Measurements from ENCODE around the gene ESR1. TPM values are rescaled to one million over a fixed set of nuclear protein-coding genes. Genes with fewer than 3 reads are reported as not detected.
A peak's percentile ranks its signal among the peaks of the same experiment; 100 is the strongest.

Gene ESR1
- total RNA-seq, 1 donor from 2014 or later: 17.5 TPM

DNA sequence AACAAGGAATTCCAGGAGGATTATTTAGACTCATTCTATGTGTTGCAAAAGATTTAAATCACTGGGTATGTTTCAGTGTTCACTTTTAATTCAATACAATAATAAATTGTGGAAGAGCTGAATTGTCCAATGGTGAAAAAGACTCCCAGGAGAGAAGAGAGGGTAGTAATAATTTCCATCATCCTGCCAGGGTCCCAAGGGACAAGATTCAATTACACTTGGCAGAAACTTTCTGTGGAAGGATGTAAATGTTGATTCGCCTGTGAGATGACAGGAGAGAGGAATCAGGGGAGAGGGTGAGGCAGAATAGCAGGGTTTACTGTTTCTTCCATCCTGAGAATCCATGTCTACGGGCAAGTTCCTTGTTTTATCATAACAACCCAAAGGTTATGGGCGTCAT is 342.7 kb downstream of the ESR1 start:
- no peak overlapping the region for H3K4me3 Mint-ChIP-seq
- TF ChIP-seq, protein P1, sequence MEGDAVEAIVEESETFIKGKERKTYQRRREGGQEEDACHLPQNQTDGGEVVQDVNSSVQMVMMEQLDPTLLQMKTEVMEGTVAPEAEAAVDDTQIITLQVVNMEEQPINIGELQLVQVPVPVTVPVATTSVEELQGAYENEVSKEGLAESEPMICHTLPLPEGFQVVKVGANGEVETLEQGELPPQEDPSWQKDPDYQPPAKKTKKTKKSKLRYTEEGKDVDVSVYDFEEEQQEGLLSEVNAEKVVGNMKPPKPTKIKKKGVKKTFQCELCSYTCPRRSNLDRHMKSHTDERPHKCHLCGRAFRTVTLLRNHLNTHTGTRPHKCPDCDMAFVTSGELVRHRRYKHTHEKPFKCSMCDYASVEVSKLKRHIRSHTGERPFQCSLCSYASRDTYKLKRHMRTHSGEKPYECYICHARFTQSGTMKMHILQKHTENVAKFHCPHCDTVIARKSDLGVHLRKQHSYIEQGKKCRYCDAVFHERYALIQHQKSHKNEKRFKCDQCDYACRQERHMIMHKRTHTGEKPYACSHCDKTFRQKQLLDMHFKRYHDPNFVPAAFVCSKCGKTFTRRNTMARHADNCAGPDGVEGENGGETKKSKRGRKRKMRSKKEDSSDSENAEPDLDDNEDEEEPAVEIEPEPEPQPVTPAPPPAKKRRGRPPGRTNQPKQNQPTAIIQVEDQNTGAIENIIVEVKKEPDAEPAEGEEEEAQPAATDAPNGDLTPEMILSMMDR (IDR thresholded peaks at IDR 0.05): no peak
- H3K9me3 Mint-ChIP-seq: no peaks in the 10 kb centered on the region
- ChIA-PET POLR2A (no interaction called here), CTCF (interaction anchor here (0.7 kb wide), 1 partner anchor 459 kb away, joined by 3 read pairs; no protein-coding TSS in a partner anchor)
- H3K27ac Mint-ChIP-seq: no peak overlapping the region
- H3K36me3 Mint-ChIP-seq (ENCODE audit: low read depth): peaks cover 83% of the 10 kb centered on the region
- no peaks in the 10 kb centered on the region for H3K27me3 Mint-ChIP-seq
- no peak for ATAC-seq (ENCODE audit: low read depth)
- no peaks in the 10 kb centered on the region for H3K4me1 Mint-ChIP-seq
- intact Hi-C loops (cut with micrococcal nuclease): no loop called here
- no peak for DNase-seq

DNA sequence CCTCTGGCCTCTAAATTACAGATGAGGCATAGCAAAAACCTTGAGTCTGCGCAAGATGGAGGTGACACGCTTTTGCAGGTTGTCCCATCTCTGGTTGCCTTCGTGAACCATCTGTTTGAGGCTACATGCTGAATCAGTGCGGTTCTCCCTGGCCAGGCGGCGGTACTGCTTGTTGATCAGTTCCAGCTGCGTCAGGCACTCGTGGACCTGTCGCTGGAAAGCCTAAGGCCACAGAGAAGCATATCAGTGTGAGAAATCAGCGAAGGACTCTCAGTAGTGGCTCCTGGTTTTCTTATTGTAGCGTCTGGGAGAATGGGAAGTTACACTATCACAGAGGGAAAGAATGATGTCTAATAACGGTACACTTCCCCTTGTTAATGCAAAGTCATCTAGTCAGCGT is 344.4 kb downstream of the ESR1 start:
- H3K9me3 Mint-ChIP-seq: no peaks in the 10 kb centered on the region
- peak overlapping the region; percentile 19 for H3K27ac Mint-ChIP-seq
- H3K36me3 Mint-ChIP-seq (ENCODE audit: low read depth): peaks cover 87% of the 10 kb centered on the region
- intact Hi-C loops (cut with micrococcal nuclease): no loop called here
- H3K4me1 Mint-ChIP-seq: no peaks in the 10 kb centered on the region
- no peak overlapping the region for H3K4me3 Mint-ChIP-seq
- no peak for ATAC-seq (ENCODE audit: low read depth)
- TF ChIP-seq, protein P1 (IDR thresholded peaks at IDR 0.05): no peak
- DNase-seq: no peak
- no peaks in the 10 kb centered on the region for H3K27me3 Mint-ChIP-seq
- POLR2A ChIA-PET: no interaction called here
- CTCF ChIA-PET: interaction anchor here (1.1 kb wide), 1 partner anchor 116 kb away, joined by 3 read pairs; no protein-coding TSS in a partner anchor

DNA sequence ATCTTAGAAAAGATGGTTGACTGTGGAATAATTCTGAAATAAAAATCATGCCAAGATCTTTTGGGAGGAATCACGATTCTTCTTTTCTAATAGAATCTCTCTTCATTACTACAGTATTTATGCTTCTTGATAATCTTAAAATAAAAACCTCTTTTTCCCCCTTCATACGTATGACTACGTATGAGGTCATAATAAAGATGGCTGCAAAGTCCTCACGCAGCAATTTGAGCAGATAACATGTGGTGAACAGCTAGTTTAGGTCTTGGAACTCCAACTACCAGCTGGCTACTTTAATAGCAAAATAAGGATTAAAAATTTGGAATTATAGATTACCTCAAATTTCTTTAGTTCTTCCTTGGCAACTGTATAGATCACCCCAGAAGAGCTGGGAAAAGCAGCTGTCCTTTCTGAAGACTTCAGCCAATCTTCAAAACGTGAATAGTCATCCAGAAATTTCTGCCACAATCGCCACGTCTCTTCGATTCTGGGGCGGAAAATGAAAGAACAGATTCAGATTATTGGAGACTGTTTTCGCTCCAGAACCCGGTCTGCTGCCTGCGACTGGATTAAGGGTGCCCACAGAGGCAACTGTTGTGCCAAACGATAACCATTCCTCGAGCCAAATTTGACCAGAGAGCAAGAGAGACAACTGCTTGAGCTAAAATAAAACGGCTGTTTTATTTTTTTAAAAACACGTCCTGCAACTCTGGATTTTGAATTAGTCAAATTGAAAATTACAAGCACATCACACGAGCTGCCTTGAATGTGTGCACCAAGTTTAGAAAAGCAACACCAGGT is 347.3 kb downstream of the ESR1 start:
- H3K27ac Mint-ChIP-seq: no peak overlapping the region

DNA sequence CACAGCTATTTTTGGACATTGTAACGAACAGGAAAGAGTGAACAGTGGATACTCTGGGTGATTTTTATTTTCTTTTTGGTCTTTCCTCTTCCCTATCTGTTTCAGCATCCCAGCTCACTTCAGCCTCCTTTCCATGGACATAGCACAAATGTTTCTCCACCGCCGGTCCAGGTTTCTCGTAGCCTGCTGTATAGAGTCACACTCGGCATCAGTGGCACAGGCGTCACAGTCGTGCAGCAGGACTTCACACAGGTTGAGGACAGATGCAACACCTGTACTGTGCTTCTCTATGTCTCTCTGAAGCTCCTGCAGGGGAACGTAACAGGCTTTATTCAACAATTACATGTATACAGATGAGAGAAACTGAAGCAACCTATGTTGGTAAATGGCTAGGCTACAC is 348.3 kb downstream of the ESR1 start:
- CTCF ChIA-PET: interaction anchor here (1.3 kb wide), 1 partner anchor 13 kb away, joined by 3 read pairs; no protein-coding TSS in a partner anchor
- H3K4me1 Mint-ChIP-seq: peaks cover 13% of the 10 kb centered on the region
- TF ChIP-seq, protein P1 (IDR thresholded peaks at IDR 0.05): no peak
- DNase-seq: no peak
- POLR2A ChIA-PET: no interaction called here
- no peak overlapping the region for H3K4me3 Mint-ChIP-seq
- no peak for ATAC-seq (ENCODE audit: low read depth)
- peaks cover 69% of the 10 kb centered on the region for H3K36me3 Mint-ChIP-seq (ENCODE audit: low read depth)
- no peaks in the 10 kb centered on the region for H3K27me3 Mint-ChIP-seq
- H3K9me3 Mint-ChIP-seq: no peaks in the 10 kb centered on the region
- no peak overlapping the region for H3K27ac Mint-ChIP-seq
- intact Hi-C loops (cut with micrococcal nuclease): no loop called here

More for the DNA sequence above, 347.3 kb downstream of the ESR1 start:
- ChIA-PET POLR2A (no interaction called here), CTCF (no interaction called here)
- no peak for DNase-seq
- peaks cover 76% of the 10 kb centered on the region for H3K36me3 Mint-ChIP-seq (ENCODE audit: low read depth)
- H3K4me3 Mint-ChIP-seq: no peak overlapping the region
- no peaks in the 10 kb centered on the region for H3K9me3 Mint-ChIP-seq
- H3K4me1 Mint-ChIP-seq: peaks cover 3% of the 10 kb centered on the region
- intact Hi-C loops (cut with micrococcal nuclease): no loop called here
- no peaks in the 10 kb centered on the region for H3K27me3 Mint-ChIP-seq
- no peak for ATAC-seq (ENCODE audit: low read depth)
- TF ChIP-seq, protein P1 (IDR thresholded peaks at IDR 0.05): no peak

DNA sequence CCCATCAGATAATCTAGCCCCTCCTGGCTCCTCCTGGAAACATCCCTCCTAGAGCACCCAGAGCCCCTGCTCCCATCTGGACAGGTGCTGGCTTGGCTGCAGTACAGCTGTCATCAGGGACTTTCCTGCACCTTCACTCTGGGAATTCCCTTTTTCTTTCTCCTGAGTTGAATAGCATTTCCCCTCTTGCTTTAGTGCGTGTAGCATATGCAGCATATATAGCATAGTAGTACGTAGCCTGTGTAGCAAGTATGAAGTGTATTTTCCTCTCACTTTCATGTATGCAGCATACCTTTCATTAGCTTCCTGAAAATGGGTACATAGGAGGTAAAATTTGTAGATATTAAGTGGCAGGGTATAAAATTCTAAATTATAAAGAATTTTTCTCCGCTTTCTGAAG is 352.9 kb downstream of the ESR1 start:
- Mint-ChIP-seq H3K4me1 (peaks cover 23% of the 10 kb centered on the region), H3K27me3 (no peaks in the 10 kb centered on the region)

More for the DNA sequence above, 352.9 kb downstream of the ESR1 start:
- DNase-seq (no peak), ATAC-seq (ENCODE audit: low read depth) (peak; percentile 97)
- POLR2A ChIA-PET: interaction anchor here (1.3 to 1.9 kb wide), 3 partner anchors 8 to 25 kb away, joined by 5 to 10 read pairs (median 5); no protein-coding TSS in a partner anchor
- Mint-ChIP-seq H3K4me3 (peak overlapping the region; percentile 42), H3K36me3 (ENCODE audit: low read depth) (peaks cover 65% of the 10 kb centered on the region), H3K27ac (peak overlapping the region; percentile 94), H3K9me3 (no peaks in the 10 kb centered on the region)
- TF ChIP-seq, protein P1 (IDR thresholded peaks at IDR 0.05): no peak
- CTCF ChIA-PET: interaction anchor here (0.8 to 1.2 kb wide), 3 partner anchors 19 to 36 kb away, joined by 3 to 4 read pairs (median 3); no protein-coding TSS in a partner anchor
- intact Hi-C loops (cut with micrococcal nuclease): loop anchor here (1.0 kb wide), 1 partner anchor 10 kb away; no protein-coding TSS in a partner anchor
